Right forelimb (tissue), 1 donor: Measurements from ENCODE around the gene FUBP1.
A peak's percentile ranks its signal among the peaks of the same experiment; 100 is the strongest.
"Not testable (repeated sequence)": the region's sequence is repeated elsewhere in the genome, so short reads cannot be mapped to it uniquely, and the experiment has no call there.

Source experiments
- DNase-seq: peaks from one replicate; pipeline ENCODE4 v3.0.0-alpha.2; 2018

The FUBP1 gene

DNA sequence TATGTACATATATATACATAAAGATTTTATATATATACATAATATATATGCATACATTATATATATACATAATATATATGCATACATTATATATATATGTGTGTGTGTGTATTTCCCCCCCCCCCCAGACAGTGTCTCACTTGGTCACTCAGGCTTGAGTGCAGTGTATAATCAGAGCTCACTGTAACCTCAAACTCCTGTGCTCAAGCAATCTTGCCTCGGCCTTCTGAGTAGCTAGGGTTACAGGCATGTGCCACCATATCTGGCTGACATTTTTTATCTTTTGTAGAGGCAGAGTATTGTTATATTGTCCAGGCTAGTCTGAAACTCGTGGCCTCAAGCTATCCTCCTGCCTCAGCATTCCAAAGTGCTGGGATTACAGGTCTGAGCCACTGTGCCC is 9.0 kb upstream of the FUBP1 start:
- no peak for DNase-seq

DNA sequence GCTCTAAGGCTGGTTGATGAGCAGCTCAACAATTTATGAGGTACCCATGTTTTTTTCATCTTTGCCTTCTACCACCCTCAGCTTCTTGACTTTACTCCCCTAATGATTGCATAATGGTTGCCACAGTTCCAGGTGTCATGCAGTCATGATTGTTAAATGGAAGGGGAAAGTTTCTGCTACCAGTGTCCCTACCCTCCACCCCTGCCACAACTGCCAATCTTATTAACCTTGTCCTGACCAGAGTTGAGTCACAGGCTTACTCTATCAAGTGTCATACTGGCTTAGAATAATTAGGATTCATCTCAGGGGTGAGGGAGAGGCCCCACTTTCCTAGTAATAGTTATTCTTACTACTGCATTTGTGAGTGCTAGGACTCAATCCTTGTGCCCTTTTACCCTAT is 7.9 kb upstream of the FUBP1 start:
- DNase-seq, result no peak

DNA sequence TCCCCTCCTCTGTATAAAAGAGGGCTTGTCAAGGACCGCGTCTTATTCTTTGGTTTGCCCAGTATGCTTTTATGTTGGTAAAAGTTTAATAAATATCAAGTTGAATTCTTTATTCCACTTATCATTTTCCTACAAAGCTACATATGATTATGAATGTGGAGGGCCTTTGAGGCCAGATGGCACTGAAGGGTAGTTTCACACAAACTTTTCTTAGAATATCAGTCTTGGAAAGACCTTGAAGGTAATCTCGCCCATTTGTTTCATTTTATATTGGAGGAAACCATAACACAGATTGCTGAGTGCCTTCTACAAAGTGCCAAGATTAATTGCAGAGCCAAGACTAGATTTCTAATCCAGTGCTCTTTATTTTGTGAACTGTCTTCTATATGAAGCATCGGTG is 5.8 kb upstream of the FUBP1 start:
- no peak for DNase-seq

- no peak for DNase-seq
Measured at GRCh38 chr1:77983997-77984355, 5.1 kb upstream of the FUBP1 start.

- not testable (repeated sequence) for DNase-seq
Measured at GRCh38 chr1:77983352-77983996, 4.6 kb upstream of the FUBP1 start.

DNA sequence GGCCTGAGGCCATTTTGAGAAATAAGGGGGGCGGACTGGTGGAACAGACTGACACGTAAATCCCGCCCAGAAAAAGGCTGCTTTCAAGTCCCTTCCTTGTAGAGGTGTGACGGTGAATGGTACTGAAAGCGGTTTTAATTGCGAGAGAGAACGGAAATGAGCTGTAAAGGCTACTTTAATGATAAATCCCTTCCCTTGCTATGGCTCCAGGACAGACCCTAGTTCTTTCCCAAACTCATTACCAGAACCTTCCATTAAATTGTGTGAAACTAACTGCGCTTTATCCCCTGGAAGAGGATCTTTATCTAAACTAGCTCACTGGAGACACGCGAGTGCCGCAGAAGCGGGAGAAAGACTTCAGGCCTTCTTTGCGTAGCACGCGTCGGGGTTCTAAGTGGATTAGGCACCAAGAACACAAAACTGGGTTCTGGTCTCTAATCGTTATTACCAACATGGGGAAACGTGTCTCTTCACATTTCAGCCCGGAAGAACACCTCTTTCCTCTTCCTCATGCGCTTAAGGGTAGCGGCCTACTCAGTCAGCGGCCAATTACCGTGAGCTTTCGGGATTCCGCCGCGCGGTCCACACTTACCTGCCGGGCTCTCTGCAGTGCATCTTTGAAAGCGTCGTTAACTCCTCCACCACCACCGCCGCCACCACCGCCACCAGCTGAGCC is 441 bp downstream of the FUBP1 start:
- DNase-seq, result peak; percentile 77

GRCh38 chr1:77977989-77978292 is 931 bp downstream of the FUBP1 start:
- DNase-seq, result no peak

GRCh38 chr1:77976433-77977076 is 2.3 kb downstream of the FUBP1 start:
- no peak for DNase-seq

- DNase-seq, result no peak
Measured at GRCh38 chr1:77975907-77976306, 3.0 kb downstream of the FUBP1 start.

DNA sequence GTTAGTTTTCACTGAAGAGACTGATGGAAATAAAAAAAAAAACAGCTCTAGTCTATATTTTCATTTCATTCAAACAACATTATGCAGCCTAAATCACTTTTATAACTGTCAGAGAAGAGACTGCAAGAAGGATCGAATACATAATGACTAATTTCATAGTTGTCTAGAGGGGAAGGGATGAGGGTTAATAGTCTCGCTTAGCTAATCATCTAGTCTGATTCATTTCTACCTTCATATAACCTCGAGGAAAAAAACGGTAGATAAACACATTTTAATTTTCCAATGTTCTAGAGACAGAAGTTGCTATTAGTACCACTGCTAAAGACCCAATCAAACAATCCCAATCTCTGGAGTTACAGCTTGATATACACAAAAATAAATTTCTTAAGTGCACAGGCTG is 3.5 kb downstream of the FUBP1 start:
- no peak for DNase-seq

- DNase-seq, result no peak
Measured at GRCh38 chr1:77972080-77972479, 6.8 kb downstream of the FUBP1 start.

DNA sequence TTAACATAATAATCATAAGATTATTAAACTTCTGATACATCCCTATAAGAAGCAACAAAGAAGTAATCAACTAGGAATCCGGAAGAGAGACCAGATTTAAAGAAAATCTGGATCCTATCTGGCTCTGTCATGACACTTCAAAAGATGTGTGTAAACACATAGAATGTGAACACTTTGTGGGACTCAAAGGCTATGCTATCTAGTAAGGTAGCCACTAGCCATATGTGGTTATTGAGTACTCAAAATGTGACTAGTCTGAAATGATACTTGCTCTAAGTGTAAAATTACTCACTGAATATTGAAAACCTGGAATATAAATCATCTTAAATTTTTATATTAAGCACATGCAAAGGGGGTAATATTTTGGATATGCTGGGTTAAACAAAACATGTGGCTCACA is 8.7 kb downstream of the FUBP1 start:
- no peak for DNase-seq

DNA sequence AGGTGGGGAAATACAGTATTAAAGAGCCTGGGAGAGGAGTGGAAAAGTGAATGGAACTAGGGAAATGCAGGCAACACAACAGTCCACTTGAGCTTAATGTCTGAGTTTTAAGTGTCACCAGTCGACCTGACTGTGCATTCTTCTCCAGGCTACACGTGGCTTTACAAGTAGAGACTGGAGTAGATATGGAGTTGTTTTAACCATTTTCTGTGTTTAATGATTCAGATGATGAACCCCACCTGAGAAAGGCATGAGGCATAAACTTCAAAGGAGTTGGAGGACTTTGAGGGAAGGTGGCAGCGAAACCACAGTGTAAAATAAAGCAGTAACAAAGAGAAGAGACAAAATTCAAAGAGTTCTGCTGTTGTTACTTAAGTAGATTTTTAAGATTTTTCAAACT is 12.6 kb downstream of the FUBP1 start:
- no peak for DNase-seq

- no peak for DNase-seq
Measured at GRCh38 chr1:77961392-77961791, 17.5 kb downstream of the FUBP1 start.

- DNase-seq, result no peak
Measured at GRCh38 chr1:77958850-77959249, 20.0 kb downstream of the FUBP1 start.

GRCh38 chr1:77958391-77958790 is 20.5 kb downstream of the FUBP1 start:
- no peak for DNase-seq

GRCh38 chr1:77956464-77956863 is 22.4 kb downstream of the FUBP1 start:
- no peak for DNase-seq

- DNase-seq, result no peak
Measured at GRCh38 chr1:77955709-77956108, 23.2 kb downstream of the FUBP1 start.

- no peak for DNase-seq
Measured at GRCh38 chr1:77954521-77954920, 24.4 kb downstream of the FUBP1 start.

GRCh38 chr1:77953907-77954306 is 25.0 kb downstream of the FUBP1 start:
- no peak for DNase-seq

GRCh38 chr1:77951328-77951727 is 27.5 kb downstream of the FUBP1 start:
- no peak for DNase-seq

DNA sequence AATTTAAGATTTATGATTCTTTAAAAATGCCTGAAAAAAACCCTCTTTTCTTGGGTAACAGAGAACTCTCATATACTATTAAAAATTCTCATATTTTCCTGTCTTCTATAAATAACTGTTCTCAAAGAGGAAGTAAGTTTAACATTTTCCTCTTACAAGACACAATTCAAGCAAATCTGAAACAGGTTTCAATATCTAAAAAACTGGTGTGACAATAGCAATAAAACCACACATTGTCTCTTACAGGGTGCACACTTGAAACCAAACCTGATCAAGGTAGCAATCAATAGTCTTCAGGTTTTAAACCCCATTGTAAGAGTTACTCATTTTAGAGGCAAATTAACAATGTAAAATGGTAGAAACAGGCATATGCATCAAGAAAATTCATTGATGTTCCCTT is 28.0 kb downstream of the FUBP1 start:
- no peak for DNase-seq

DNA sequence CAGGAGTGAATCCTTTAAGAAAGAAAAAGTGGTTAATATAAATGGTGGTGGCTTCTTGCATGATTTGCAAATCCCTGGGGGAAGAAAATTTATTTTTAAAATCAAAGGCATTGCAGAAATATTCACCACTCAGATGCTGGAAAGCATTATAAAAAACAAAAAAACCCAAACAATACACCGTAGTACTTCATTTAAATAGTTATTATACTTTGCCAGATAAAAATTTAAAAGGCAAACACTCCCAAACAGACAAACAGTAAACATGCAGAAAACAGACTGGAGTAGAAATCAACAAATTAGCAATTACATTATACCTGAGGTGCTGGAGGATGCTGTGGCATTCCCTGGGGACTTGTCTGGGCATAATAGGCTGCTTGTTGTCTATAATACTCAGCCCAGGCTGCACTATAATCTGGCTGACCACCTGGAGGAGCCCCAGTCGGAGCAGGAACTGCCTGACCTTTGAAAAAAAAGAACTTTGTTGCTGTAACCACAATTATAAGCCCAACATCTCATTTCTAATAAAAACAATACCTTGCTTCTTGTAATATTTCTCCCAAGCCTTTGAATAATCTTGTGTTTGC is 29.9 kb downstream of the FUBP1 start:
- no peak for DNase-seq

DNA sequence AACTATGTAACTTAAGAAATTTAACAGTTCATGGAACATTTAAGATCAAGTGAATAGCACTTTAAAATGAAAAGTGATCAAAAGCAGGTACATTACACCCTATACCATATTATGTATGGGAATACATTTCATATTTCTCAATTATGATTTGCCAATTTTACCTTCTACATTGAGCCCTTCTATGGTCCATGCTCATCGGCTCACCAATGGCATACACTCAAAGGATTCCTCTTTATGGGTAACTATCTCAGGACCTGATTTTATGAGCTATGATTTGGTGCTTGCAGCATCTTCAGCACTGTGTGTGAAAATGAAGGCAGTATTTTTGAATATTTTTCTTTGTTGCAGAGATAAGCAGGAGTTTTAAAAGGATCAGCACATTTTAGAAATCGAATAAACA is 33.5 kb downstream of the FUBP1 start:
- DNase-seq, result no peak
